Activated CD8-positive, alpha-beta memory T cell treated with anti-CD3 and anti-CD28 coated beads, Interleukin-2, amount 50 U/mL, for 1 hour (primary cell): ENCODE data around the gene UAP1L1.
"Not testable (repeated sequence)": the region's sequence is repeated elsewhere in the genome, so short reads cannot be mapped to it uniquely, and the experiment has no call there.

Experiments used
- DNase-seq: peaks from one replicate; pipeline ENCODE4 v3.0.0-alpha.2; 2020; ENCODE audit errors: extremely low read depth

UAP1L1 gene, protein sequence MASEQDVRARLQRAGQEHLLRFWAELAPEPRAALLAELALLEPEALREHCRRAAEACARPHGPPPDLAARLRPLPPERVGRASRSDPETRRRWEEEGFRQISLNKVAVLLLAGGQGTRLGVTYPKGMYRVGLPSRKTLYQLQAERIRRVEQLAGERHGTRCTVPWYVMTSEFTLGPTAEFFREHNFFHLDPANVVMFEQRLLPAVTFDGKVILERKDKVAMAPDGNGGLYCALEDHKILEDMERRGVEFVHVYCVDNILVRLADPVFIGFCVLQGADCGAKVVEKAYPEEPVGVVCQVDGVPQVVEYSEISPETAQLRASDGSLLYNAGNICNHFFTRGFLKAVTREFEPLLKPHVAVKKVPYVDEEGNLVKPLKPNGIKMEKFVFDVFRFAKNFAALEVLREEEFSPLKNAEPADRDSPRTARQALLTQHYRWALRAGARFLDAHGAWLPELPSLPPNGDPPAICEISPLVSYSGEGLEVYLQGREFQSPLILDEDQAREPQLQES

DNA sequence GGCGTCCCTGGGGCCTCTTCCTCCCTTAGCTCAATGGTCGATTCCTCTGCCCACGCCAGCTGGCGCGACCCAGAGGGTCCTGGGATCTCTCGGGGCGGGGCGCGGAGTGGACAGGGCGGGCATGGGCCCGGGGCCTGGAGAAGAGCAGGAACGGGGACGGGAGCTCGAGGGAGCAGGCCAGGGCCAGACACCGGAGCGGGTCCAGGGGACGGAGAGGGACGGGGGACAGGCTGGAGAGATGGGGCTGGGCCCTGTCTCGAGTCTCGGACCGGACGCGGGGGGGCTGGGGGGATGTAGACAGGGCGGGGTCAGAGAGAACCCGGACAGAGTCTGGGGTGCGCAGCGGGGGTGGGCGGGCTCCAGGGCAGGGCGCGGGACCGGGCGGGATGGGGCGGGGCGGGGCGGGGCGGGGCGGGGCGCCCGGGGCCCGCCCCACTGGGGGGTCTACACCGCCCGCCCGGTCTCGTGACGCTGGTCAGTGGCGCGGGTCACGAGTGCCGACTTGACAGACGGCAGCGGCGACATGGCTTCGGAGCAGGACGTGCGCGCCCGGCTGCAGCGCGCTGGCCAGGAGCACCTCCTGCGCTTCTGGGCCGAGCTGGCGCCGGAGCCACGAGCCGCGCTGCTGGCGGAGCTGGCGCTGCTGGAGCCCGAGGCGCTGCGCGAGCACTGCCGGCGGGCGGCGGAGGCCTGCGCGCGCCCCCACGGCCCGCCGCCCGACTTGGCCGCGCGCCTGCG lies at the start of gene UAP1L1:
TSS of gene UAP1L1 (plus strand) at position 508 of the 738 bp plus-strand sequence. CDS start at position 524, 16 bp downstream.
- no peak for DNase-seq

DNA sequence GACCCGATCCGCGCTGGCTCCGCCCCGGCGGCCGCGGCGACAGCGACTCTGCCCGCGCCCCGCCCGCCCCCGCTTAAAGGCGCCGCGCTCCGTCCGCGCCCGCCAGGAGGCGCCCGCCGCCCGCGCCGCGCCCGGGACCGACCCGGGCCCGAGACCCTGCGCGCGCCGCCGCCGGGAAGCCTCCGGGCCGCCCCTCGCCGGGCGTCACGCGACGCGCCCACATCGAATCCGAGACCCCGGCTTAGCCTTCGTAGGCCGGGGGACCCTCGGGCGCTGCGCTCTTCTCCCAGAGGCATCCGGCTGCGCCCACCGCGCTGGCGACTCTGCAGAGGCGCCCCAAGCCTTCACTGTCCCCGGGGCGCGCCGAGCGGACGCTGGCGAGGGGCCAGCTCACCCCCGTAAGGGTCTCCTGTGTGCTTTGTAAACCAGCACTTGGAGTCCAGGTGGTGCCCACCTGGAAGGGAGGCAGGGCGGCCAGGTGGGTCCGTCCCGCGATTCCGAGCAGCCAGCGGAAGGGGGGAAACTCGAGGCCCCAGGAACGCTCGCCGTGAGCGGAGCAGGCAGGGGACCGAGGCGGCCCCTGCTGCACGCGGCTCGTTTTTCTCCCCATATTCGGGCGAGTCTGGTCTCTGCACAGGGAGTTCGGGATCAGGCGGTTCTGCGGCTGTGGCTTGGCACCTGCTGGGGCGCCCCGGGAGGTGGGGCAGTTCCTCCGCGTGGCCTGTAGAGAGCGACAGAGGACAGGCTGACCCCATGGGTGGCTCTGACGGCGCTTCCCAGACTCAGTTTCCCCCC lies 48.9 kb upstream of the UAP1L1 start:
- DNase-seq: no peak

DNA sequence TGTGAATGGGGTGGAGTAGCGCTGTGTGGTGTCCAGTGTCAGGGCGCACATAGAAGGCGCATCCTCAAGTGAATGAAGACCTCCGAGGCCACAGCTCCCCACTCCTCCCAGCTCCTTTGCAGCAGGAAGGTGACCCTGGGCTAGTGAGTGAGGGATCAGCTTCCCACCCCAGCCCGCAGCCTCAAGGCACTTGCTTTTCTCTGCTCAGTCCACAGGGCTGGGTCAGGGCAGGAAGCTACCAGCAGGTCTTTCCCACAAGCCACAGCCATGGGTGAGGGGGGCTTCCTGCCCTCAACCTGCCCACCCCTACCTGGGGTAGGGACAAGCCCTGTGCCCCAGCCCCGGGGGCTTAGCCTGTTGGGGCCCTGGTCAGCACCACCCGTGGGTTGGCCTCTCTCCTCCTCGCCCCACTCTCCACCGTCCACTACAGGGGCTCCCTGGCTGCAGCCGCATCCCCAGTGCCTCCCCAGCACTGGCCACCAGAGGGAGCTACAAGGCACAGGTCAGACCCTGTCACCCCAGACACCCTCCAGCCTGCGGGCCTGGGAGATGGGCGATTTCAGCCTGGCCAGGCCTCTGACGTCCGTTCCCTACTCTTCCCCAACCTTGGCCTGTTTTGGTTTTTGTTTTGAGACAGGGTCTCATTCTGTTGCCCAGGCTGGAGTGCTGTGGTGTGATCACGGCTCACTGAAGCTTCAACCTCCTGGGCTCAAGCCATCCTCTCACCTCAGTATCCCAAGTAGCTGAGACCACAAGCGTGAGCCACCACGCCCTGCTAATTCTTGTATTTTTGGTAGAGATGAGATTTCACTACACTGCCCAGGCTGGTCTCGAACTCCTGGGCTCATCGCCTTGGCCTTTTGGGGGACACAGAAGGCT lies 48.0 kb upstream of the UAP1L1 start:
- DNase-seq: no peak

DNA sequence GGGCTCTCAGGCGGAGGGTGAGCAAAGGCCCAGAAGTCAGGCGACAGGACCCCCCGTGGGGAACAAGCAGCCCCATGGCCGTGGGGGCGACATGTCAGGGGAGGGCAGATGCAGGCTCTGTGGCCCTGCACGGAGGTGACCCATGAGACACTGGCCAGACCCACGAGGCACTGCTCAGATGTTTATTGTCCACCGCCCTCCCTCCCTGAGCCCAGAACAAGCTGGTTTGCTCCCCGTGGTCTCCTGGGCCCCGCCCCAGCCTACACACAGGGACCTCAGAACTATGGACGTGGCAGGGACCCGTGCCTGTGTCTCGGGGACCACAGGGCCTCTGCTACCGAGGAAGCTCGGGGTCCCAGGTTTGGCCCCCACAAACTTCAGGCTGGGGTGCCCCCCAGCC lies 47.3 kb upstream of the UAP1L1 start:
- DNase-seq: no peak

DNA sequence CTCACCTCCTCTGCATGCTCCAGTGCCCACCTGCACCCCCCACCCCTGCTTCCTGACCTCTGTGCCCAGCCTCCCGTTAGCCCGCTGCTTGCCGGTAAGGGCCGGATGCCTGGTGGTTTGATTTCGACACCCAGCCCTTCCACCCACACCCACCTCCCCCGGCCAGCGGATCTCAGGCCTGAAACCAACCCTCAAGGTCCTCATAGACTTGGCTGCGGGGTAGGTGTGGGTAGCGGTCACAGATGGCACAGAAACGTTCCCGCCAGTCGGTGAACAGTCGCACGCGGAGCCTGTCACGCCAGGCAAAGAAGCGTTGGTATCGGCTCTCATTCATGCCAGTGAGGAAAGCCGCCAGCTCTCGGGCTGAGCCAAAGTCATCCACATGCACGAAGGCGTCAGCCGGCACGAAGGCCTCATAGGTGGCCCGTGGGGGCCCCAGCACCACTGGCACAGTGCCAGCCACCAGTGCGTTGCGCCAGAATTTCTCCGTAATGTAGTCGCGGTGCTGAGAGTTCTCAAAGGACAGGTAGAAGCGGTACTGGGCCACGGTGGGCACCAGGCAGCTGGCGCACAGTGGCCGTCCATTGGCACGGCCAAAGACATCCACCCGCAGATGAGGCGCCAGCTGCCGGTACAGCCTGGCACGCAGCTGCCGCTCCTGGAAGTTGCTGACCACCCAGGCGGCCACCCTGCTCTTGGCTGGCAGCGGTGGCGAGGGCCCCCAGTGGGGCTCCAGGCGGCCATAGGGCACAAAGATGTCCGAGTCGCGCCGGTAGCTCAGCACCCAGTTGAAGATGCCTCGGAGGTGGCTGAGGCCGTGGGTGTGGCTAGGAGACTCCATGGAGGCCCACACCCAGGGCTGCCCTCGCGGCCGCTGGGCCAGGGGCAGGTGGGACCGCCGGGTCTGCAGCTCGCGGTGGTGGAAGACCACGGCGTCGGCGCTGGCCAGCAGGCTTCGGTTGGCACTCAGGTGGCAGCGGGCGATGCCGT lies 46.5 kb upstream of the UAP1L1 start:
- DNase-seq: no peak

DNA sequence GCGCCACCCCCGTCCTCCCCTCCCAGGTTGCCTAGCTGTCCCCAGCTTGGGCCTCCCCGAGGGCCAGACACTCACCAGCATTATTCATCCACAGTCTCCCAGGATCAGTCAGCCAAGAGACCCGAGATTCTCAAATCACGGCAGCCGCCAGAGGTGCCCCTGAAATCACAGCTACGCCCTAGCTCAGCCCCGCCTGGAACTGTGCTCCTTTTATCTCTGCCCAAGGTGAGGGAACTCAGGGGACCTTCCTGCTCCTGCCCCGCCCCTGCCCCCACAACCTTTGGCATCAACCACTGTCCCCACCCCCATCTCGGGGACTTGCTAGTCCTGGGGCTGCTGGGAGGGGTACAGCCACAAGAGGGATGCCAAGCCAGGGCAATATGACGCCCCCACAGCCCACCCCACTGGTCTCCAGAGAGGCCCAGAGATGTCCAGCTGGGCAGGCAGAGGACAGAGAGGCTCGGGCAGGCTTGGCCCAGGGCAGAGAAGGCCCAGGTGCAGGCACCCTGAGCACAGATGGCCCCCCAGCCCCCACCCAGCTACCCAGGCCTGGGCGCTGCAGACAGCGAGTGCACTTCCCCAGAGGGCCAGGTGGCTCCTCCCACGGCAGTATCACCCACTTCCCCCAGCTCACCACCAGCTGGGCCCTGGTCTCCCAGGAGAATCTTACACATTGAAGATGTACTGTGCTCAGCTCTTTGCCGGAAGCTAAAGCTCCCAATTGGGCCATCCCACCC lies 45.2 kb upstream of the UAP1L1 start, which contains the start of gene FUT7:
TSS of gene FUT7 (minus strand) at position 185 of the 737 bp plus-strand sequence. CDS start at position 88, 97 bp downstream.
- DNase-seq: no peak

DNA sequence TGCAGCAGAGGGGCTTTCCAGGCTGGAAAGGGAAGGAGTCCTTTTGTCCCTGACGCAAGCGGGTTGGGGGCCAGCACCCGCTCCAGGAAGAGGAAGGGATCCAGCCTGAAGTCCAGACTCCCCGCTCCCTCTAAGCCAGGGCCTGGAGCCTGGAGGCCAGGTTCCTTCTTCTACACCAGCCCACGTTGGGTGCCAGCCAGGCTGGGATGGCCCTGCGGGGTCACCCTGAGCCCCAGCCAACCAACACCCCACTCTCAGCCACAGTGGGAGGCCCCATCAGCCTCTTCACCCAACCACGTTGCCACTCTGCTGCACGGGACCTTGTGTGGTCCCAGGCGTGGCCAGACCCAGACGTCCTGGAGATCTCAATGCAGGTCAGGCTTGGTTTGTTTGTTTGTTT lies 44.5 kb upstream of the UAP1L1 start:
- DNase-seq: no peak

DNA sequence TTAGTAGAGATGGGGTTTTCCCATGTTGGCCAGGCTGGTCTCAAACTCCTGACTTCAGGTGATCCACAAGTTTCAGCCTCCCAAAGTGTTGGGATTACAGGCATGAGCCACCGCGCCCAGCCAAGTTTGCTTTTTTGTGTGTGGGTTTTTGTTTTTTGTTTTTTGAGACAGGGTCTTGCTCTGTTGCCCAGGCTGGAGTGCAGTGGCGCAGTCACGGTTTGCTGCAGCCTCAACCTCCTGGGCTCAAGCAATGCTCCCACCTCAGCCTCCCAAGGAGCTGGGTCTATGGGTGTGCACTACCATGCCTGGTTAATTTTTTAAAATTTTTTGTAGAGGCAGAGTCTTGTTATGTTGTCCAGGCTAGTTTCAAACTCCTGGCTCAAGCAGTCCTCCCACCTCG lies 43.8 kb upstream of the UAP1L1 start:
- DNase-seq: not testable (repeated sequence)

DNA sequence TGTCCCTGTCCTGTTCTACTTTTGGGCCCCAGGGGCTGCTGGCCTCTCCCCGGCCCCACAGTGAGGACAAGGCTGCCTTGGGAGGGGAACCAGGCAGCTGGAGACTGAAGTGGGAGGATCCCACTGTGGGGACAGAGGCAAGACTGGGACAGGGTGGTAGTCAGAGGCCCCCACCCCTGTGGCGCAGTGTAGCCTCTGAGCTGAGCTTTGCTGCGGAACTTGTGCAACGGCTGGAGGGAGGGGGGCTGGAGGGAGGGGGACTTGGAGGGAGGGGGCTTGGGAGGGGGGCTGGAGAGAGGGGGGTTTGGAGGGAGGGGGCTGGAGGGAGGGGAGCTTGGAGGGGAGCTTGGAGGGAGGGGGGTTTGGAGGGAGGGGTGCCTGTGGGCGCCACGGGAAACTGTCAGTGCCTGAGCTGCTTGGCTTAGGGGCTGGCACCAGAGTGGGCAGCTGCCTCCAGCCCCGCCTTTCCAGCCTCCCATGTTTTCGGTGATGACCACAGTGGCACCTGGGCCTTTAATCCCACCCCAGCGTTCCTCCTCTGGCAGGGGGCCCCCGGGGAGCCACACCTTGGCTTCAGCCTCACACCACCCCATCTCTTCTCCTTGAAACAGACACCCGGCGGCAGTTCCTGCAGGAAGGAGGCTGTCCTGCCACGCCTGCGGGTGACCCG lies 43.1 kb upstream of the UAP1L1 start:
- DNase-seq: no peak

DNA sequence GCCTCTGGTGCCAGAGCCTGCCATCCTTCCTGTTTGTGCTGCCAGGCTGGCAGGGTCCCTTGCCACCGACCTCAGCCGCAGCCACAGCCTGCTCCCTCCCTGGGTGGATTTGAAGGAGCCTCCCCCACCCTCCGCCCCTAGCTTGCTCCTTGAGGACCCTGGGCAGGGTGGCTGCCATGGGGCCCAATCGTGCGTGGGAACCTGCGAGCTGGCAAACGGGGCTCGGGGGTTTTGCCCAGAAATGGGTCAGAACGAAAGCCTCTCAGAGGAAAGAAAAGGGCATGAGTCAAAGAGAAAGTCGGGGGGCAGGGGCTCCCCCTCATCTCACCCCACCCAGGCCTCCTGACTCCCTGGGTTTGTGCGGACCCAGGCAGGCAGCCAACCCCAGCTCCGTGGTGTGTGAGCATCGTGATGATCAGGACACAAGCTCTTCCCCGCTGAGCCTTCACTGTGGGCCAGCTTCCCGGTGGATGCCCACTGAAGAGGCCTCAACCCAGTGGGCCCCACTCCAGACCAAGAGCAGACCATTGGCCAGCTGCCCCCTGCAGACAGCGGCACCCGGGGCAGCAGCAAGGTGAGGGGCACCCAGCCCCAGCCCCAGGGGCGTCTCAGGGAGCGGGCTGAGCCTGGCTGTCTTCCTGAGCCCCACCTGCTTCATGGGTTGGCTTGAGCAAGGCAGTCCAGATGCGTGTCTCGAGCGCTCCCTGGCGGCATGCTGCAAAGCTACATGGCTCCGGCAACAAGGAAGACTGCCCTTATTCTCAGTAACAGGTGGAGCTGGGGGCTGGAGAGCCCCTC lies 42.4 kb upstream of the UAP1L1 start:
- DNase-seq: peak; percentile 76

DNA sequence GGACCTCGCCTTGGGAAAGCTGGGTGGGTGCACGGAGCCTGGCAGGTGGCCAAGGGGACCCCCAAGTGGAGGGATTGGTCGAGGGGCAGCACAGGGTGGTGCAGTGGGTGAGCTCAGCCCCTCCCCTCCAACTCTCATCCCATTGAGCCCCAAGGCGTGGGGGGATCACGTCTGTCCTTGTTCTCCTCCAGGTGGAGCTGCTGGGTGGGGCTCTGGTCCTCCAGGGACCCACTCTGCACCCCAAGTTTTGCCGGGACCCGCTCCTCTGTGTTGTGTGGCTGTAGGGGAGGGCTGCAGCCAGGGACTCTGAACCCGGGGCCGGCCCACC lies 41.8 kb upstream of the UAP1L1 start:
- DNase-seq: no peak

DNA sequence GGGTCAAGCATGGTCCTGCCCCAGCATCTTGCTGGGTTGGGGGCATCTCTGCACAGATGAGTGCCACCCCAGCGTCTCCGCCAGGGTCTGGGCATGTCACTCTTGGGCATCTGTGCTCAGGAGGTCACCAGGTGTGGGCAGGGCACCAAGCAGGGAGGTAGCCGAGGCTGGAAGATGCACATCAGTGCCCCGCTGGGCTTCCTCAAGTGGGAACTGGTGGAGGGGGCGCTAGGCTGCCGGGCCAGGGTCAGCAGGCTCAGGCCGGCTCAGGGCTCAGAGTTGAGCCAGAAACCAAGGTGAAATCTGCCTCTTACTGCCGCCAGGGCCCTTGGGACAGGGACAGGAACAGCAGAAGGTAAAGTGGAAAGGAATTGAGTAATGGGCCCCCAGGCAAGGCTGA lies 41.4 kb upstream of the UAP1L1 start:
- no peak for DNase-seq

DNA sequence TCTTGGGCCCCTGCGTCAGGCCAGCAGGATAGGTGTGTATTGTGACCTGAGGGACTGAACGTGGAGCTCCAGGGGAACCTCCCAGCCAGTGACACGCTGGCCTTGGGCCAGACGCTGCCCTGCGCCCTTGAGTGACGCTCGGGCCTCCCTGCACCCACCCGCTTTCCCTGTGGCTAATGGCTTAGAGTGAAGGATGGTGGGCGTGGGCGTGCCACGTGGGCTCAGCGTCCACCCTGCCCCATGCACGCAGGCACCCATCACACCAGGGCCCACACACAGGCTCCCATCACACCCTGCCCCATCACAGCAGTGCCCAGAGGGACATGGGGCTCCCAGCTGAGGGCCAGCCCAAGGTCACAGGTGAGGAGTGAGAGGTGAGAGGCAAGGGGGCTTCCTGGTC lies 40.3 kb upstream of the UAP1L1 start:
- no peak for DNase-seq

DNA sequence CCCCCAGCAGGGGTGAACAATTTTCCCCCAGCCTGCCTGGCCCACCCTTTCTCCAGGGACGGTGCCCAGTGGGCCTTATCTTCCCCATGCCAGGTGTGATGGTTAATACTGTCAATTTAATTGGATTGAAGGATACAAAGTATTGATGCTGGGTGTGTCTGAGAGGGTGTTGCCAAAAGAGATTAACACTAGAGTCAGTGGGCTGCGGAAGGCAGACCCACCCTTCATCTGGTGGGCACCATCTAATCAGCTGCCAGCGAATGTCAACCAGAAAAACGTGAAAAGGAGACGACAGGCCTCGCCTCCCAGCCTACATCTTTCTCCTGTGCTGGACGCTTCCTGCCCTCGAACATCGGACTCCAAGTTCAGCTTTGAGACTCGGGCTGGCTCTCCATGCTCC lies 39.8 kb upstream of the UAP1L1 start:
- DNase-seq: no peak

DNA sequence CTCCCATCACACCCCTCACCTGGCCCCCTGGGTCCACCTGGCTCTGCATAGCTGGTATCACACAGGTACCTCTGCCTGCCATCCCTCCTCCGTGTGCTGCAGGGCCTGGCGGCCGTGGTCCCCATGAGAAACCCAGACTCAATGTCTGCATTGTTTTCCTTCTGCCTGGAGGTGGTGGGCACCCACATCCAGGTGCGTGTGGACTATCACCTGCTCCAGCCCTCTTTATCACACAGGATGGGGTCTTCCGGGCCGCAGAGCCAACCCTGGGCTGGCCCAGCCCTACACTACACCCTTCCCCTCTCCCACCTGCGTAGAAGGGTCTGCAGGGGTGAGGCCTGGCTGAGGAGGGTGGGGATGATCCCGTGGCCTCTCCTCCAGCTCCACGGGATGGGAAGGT lies 38.4 kb upstream of the UAP1L1 start:
- no peak for DNase-seq

DNA sequence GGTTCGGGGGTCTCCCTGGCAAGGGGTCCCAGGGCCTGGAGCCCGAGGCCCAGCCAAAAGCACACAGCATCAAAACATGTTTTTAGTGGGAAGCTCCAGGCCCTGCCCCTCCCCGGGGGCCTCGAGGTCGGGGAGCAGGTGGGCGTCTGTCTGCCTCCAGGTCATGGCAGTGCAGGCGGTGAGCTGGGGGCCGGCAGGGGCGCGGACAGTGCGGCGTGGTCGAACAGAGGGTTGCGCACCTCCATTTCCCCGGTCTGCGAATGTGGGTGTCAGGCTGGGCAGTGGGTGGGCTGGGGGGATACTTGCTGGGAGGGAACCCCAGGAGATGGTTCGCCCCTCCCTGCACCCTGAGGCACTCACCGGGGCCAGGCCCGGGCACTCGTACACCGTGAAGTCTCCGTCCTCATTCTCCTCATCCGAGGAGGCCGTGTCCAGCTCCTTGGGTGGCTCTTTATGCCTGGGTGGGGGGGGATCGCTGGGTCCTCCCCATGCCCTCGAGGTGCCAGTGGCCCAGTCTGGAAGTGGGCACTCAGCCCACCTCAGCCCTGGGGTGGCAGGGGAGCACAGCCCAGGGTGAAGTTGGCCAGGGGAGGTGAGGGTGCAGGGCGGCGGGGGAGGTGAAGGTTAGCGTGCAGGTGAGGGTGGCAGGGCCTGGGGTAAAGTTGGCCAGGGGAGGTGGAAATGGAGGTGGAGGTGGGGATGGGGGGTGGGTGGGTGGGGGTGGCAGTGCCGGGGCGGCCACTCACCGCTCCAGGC lies 37.5 kb upstream of the UAP1L1 start:
- no peak for DNase-seq

DNA sequence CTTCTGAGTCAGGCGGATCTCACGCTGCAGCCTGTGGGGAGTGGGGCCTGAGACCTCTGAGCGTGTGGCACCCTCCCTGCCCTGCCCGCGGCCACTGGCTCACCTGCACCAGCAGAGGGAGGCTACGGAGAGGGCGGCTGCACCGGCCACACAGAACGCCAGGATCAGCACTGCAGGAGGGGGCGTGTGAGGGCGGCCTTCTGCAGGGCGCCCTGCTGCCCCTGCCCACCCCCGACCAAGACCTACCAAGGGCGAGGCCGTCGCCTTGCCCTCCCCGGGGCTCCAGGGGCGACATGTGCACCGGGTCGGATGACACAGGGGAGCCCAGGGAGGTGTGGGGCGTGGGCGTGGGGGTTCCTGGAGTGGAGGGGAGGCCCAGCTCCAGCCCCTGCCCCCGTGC lies 36.7 kb upstream of the UAP1L1 start:
- DNase-seq: no peak
